ENCODE data around the gene CLCC1.

DNA sequence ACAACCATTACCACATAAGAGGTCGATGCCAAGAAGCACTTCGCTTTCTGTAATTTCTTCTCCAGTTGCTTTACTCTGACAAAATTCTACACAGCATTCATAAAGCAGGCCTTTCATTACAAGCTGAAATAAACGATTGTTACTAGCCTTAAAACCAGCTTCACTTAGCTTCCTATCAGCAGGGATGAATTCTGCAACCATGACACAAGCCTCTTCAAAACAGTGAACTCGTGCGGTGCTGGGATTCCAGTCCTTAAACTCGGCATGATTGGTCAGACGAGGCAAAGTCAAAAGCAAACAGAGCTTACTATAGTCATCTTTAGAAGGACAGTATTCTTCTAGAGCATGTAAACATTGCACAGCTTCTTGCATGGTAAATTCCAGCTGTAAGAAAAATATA is 48.1 kb upstream of the CLCC1 start:
- TF ChIP-seq, protein P1, sequence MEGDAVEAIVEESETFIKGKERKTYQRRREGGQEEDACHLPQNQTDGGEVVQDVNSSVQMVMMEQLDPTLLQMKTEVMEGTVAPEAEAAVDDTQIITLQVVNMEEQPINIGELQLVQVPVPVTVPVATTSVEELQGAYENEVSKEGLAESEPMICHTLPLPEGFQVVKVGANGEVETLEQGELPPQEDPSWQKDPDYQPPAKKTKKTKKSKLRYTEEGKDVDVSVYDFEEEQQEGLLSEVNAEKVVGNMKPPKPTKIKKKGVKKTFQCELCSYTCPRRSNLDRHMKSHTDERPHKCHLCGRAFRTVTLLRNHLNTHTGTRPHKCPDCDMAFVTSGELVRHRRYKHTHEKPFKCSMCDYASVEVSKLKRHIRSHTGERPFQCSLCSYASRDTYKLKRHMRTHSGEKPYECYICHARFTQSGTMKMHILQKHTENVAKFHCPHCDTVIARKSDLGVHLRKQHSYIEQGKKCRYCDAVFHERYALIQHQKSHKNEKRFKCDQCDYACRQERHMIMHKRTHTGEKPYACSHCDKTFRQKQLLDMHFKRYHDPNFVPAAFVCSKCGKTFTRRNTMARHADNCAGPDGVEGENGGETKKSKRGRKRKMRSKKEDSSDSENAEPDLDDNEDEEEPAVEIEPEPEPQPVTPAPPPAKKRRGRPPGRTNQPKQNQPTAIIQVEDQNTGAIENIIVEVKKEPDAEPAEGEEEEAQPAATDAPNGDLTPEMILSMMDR (conservative IDR thresholded peaks at IDR 0.05; ENCODE audit: low read length) = no peak
- no peak for TF ChIP-seq EZH2phosphoT487 (IDR thresholded peaks at IDR 0.05; ENCODE audit: borderline replicate concordance, low read depth, low read length)
